GM04504 (cell line): Measurements from ENCODE around the gene TYW1B.
"Not testable (repeated sequence)": the region's sequence is repeated elsewhere in the genome, so short reads cannot be mapped to it uniquely, and the experiment has no call there.

Experiments used
- DNase-seq: peaks from one replicate; pipeline ENCODE4 v3.0.0-alpha.2; 2012; ENCODE audit warnings: low read depth

TYW1B gene

GRCh38 chr7:72621761-72622187 is 206.2 kb downstream of the TYW1B start:
- not testable (repeated sequence) for DNase-seq

GRCh38 chr7:72620923-72621322 is 207.1 kb downstream of the TYW1B start:
- DNase-seq: not testable (repeated sequence)

- DNase-seq: not testable (repeated sequence)
Measured at GRCh38 chr7:72618435-72619180, 209.4 kb downstream of the TYW1B start.

DNA sequence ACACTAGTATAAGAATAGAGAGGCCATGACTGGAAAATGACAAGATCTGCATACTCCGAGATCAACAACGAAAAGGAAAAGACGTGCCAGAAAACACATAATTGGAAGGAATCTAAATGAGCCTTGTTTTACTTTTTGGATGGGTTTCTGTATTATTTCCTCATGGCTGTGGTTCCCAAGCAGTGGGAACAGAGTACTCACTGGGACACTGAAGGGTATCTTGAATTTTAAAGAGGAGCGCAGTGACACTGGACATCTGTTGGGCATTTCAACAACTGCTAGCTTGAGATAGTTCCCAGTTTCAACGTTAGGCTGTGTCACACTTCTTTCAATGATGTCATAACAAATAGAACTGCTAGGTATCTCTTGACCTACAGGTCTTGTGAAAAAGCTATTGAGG is 218.2 kb downstream of the TYW1B start:
- not testable (repeated sequence) for DNase-seq

GRCh38 chr7:72607988-72608387 is 220.0 kb downstream of the TYW1B start:
- DNase-seq: not testable (repeated sequence)

- DNase-seq: not testable (repeated sequence)
Measured at GRCh38 chr7:72605863-72606431, 222.1 kb downstream of the TYW1B start.

GRCh38 chr7:72604771-72605611 is 223.0 kb downstream of the TYW1B start:
- not testable (repeated sequence) for DNase-seq

DNA sequence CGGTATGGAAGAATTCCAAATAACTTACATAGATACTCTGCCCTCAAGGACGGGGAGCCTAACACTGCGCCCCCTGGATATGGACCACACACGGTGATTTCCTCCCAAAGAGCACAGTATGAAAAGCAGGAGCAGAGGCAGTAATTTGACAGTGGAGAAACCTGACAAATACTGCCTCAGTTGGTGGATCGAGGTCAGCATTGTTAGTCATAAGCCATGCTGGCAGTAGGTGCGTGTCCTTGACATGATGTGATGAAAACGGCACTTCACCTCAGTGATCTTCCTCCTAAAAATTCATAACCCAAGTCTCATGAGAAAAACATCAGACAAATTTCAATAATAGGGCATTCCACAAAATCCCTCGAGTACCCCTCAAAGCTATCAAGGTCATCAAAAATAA is 224.5 kb downstream of the TYW1B start:
- not testable (repeated sequence) for DNase-seq

GRCh38 chr7:72603073-72603472 is 224.9 kb downstream of the TYW1B start:
- DNase-seq: no peak

DNA sequence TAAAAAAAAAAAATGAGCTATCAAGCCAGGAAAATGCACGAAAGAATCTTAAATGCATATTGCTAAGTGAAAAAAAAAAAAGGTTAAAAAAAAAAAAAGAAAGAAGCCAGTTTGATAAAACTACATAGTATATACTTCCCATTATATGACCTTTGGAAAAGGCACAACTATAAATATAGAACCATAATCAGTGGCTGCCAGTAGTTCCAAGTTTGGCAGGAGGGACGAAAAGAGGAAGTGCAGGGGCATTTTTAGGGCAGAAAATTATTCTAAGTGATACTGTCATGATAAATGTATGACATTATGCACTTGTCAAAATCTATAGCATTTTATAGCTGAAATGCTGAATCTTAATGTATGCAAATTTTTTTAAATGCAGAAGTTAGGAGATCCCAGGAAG is 226.3 kb downstream of the TYW1B start:
- not testable (repeated sequence) for DNase-seq

- not testable (repeated sequence) for DNase-seq
Measured at GRCh38 chr7:72590023-72590422, 238.0 kb downstream of the TYW1B start.

GRCh38 chr7:72587267-72587666 is 240.7 kb downstream of the TYW1B start:
- DNase-seq: not testable (repeated sequence)

GRCh38 chr7:72584576-72584975 is 243.4 kb downstream of the TYW1B start:
- not testable (repeated sequence) for DNase-seq

- not testable (repeated sequence) for DNase-seq
Measured at GRCh38 chr7:72583620-72584361, 244.2 kb downstream of the TYW1B start.

- DNase-seq: not testable (repeated sequence)
Measured at GRCh38 chr7:72580142-72580770, 247.7 kb downstream of the TYW1B start.

DNA sequence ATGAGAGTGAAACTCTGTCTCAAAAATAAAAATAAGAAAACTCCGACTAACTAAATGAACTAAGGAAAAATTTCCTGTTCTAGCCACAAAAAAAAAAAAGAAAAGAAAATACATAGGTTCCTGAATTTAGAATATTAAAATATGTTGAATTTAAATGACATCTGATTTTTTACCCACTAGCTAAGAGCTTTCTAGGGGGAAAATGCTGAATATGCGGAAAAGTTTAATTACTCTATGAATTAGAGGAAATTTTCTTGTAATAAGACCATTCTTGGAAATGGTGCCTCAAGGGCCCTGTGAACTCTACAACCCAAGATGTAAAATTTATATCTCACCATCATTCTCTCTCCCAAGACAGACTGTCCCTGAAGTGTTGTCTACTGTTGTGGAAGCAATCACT is 250.9 kb downstream of the TYW1B start:
- DNase-seq: no peak

GRCh38 chr7:72561988-72562387 is 266.0 kb downstream of the TYW1B start:
- DNase-seq: not testable (repeated sequence)

DNA sequence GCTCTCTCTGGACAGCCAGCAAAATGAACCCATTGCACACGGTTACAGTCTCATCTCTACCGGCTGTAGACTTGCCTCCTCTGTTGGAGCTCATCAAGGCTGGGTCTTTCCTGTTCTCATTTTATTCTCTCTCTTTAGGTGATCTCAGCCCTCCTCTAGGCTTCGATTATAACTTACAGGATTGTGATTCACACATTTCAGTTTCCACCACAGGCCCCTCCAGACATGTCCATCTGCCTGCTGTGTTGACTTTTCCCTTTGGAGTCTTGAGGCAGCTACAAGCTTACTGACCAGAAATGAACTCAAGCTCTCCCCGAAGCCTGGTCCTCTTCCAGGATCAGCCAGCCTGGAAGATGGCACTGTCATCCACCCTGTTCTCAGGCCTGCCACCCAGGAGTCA is 268.5 kb downstream of the TYW1B start:
- not testable (repeated sequence) for DNase-seq

- DNase-seq: not testable (repeated sequence)
Measured at GRCh38 chr7:72556733-72557132, 271.3 kb downstream of the TYW1B start.

DNA sequence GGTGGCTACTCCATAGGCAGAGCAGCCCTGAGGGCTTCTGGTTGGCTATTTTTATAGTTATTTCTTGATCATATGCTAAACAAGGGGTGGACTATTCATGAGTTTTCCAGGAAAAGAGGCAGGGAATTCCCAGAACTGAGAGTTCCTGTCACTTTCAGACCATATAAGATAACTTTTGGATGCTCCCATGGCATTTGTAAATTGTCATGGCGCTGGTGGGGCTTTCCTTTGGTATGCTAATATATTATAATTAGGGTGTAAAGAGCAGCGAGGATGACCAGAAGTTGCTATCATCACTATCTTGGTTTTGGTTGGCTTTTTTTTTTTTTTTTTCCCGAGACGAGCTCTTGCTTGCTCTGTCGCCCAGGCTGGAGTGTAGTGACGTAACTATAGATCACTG is 272.8 kb downstream of the TYW1B start:
- DNase-seq: not testable (repeated sequence)

DNA sequence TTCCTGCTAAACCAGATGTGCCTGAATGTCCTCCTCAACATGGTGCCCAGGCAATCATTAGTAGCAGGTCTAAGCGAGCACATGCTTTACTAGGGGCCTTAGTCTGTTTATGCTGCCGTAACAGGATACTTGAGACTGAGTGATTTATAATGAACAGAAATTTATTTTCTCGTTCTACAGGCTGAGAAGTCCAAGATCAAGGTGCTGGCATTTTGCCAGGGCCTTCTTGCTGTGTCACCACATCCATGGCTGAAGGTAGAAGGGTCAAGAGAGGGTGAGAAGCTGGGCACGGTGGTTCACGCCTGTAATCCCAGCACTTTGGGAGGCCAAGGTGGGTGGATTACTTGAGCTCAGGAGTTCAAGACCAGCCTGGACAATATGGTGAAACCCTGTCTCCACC is 273.6 kb downstream of the TYW1B start:
- not testable (repeated sequence) for DNase-seq
